Measurements from ENCODE around the gene ZNF737. TPM values are rescaled to one million over a fixed set of nuclear protein-coding genes. Genes with fewer than 3 reads are reported as not detected.
"Not testable (repeated sequence)": the region's sequence is repeated elsewhere in the genome, so short reads cannot be mapped to it uniquely, and the experiment has no call there.

The ZNF737 gene
- 10 to 100 TPM; 11.7 to 18.3 TPM for total RNA-seq

DNA sequence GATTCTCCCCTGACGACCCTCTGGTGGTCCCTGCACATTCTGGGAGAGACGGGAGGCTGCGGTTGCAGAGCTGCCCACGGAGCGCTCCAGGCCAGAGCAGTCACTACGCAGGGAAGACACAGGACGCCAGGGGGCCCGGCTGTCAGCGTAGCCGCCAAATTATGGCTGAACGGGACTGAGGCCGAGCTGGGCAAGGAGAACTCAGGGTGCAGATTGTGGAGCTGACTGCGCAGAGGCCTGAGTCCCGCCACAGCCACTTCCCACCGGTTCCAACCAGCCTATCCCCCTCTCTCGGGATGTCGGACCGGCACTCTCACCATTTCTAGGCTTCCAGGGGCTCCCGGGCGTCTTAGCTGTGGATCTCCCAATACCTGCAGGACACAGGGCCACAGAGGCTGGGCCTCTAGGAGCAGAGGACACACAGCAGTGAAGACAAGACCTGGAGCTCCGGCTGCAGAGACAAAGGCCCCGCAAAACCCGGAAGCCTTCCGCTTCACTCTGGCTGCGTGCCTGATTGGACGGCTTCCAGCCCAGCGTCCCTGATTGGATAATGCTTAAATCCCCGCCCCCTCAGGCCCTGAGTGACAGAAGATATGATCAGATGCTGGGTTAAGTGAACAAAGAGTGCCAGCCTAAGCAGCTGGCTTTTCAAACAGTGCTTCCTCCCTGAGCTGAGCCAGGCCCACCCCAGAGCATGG, at the start of gene ZNF737:
ZNF737 (minus strand) TSS at position 461 of the 698 bp plus-strand sequence; CDS start at position 320, 141 bp downstream.
- peaks cover 50% of the 10 kb centered on the region for H3K36me3 Mint-ChIP-seq
- ATAC-seq (peak; percentile 99), DNase-seq (peak; percentile 96)
- CTCF ChIA-PET = interaction anchor here (0.9 to 1.3 kb wide), 3 partner anchors 142 to 434 kb away, joined by 3 to 4 read pairs (median 3); no protein-coding TSS in a partner anchor
- H3K27me3 Mint-ChIP-seq = no peaks in the 10 kb centered on the region
- peak within 1 kb of the TSS; percentile 91 for H3K4me3 Mint-ChIP-seq
- H3K9me3 Mint-ChIP-seq (ENCODE audit: low read depth) = peaks cover 32% of the 10 kb centered on the region
- H3K4me1 Mint-ChIP-seq = peaks cover 10% of the 10 kb centered on the region
- peak within 1 kb of the TSS; percentile 99 for H3K27ac Mint-ChIP-seq

DNA sequence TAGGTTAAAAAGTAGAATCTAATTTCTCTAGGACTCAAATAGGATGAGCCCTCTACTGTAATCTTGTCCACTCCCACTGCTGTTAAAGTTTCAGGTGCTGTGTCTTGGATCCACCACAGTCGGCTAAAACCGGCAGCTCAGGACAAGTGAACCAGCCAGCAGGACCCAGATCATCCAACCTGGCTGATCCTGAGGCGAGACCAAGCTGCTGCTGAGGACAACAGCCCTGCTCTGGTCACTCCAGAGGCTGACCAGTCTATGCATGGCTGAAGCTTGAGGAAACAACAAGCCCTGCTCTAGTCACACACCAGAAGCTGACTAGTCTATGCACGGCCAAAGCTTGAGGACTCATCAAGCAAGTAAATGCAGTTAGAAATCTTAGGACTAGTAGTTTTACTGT, 49.4 kb upstream of the ZNF737 start:
- H3K4me1 Mint-ChIP-seq, H3K27me3 Mint-ChIP-seq, H3K27ac Mint-ChIP-seq, ATAC-seq, CTCF ChIA-PET, DNase-seq, H3K4me3 Mint-ChIP-seq, H3K36me3 Mint-ChIP-seq: not testable (repeated sequence)
- peaks cover 30% of the 10 kb centered on the region for H3K9me3 Mint-ChIP-seq (ENCODE audit: low read depth)

DNA sequence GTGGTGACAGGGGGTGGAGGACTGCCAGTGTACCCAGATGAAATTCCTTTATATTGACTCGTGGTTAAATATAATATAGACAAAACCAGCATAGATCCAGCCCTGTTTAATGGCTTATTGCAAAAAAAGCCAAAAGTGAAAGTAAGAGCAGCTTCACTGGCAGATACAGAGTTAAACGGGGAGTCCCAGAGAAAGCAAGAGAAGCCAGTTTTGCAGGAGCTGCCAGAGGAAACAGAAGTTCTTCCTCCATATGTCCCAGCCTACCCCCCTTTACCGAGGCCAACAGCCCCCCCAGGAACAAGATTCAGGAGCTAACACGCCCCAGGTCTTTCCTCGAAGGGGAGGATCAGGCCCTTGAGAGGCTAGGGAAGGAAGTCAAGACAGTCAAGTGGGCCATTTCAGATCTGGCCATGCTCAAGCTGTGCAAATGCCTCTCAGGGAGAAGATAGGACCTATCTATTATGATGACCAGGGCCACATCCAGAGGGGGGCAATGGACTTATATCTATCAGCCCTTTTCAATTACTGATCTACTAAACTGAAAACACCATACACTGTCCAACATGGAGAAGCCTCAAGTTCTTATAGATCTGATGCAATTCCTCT, 47.2 kb upstream of the ZNF737 start:
- no peak for DNase-seq
- peaks cover 31% of the 10 kb centered on the region for H3K9me3 Mint-ChIP-seq (ENCODE audit: low read depth)
- no peak overlapping the region for H3K27ac Mint-ChIP-seq
- no peak for ATAC-seq
- no peaks in the 10 kb centered on the region for H3K36me3 Mint-ChIP-seq
- H3K4me3 Mint-ChIP-seq = no peak overlapping the region
- no peaks in the 10 kb centered on the region for H3K27me3 Mint-ChIP-seq
- CTCF ChIA-PET = no interaction called here
- H3K4me1 Mint-ChIP-seq = no peaks in the 10 kb centered on the region

DNA sequence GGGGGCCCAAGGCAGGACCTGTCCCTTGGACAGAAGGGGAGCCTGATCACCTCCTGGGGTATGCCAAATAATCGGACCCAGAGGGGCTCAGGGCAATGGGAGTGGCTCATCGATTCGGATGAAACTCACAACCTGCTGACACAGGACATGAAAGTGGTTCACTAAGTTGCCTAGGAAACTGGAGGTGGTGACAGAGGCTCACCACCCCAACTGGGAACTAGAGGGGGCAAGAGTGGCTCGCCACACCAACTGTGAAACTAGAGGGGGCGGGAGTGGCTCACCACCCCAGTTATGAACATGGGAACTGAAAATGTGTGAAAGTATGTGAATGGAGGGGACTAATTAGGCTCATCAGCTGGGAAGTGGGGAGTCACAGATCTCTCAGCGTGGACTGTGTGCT, 46.3 kb upstream of the ZNF737 start:
- CTCF ChIA-PET = no interaction called here
- no peak overlapping the region for H3K27ac Mint-ChIP-seq
- H3K36me3 Mint-ChIP-seq = no peaks in the 10 kb centered on the region
- DNase-seq (no peak), ATAC-seq (no peak)
- H3K27me3 Mint-ChIP-seq = no peaks in the 10 kb centered on the region
- peaks cover 31% of the 10 kb centered on the region for H3K9me3 Mint-ChIP-seq (ENCODE audit: low read depth)
- no peaks in the 10 kb centered on the region for H3K4me1 Mint-ChIP-seq
- H3K4me3 Mint-ChIP-seq = no peak overlapping the region

DNA sequence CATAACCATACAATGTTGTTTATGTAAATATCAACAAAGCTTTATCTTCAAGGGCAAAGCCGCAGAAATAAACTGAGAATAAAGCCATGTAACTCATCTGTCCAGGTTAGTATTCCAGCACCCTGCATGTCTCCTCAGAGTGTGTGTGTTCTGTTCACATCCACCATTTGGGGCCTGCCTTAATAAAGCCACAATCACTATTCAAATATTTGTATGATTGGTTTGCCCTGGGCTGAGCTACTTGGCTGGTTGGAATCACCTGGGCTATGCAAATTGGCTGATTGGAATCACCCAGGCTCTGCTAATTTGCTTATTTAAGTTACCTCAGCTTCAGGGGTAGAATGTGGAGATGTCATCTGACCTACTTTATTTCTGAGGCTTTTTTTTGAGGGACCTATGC, 42.4 kb upstream of the ZNF737 start:
- Mint-ChIP-seq H3K36me3 (no peaks in the 10 kb centered on the region), H3K27me3 (no peaks in the 10 kb centered on the region), H3K4me1 (no peaks in the 10 kb centered on the region), H3K4me3 (no peak overlapping the region), H3K27ac (no peak overlapping the region), H3K9me3 (ENCODE audit: low read depth) (peaks cover 30% of the 10 kb centered on the region)
- ATAC-seq (no peak), DNase-seq (no peak)
- CTCF ChIA-PET = no interaction called here

DNA sequence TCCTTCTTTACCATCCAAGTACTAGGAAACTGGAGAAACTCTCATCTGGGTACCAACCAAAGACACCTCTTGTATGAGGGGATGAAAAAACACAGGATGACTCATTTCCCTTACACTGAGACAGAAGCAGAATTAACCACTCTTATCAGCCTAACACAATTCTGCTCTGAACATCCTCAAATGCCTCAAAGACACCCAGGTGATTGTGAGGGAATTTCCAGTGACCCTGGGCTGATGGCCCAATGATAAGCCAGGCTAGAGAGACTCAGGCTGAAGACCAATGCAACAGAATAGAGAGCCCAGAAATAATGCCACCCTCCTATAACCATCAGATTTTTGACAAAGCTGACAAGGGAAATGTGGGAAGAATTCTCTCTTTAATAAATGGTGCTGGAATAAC, 7.0 kb downstream of the ZNF737 start:
- ATAC-seq (no peak), DNase-seq (no peak)
- H3K36me3 Mint-ChIP-seq = peaks cover 85% of the 10 kb centered on the region
- no peaks in the 10 kb centered on the region for H3K27me3 Mint-ChIP-seq
- CTCF ChIA-PET = interaction anchor here (0.9 kb wide), 1 partner anchor 632 kb away, joined by 3 read pairs; no protein-coding TSS in a partner anchor
- no peak overlapping the region for H3K27ac Mint-ChIP-seq
- peaks cover 13% of the 10 kb centered on the region for H3K4me1 Mint-ChIP-seq
- H3K4me3 Mint-ChIP-seq = no peak overlapping the region
- peaks cover 29% of the 10 kb centered on the region for H3K9me3 Mint-ChIP-seq (ENCODE audit: low read depth)

DNA sequence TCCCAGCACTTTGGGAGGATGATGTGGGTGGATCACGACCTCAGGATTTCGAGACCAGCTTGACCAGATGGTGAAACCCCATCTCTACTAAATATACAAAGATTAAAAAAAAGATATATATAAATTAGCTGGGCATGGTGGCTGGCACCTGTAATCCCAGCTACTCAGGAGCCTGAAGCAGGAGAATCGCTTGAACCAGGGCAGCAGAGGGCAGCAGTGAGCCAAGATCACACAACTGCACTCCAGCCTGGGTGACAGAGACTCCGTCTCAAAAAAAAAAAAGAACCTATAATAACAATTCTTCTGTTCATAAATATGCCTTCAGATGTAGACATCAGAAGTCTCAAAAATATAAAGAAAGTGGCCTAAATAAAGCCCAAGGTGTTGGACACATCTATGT, 7.6 kb downstream of the ZNF737 start:
- Mint-ChIP-seq H3K36me3 (peaks cover 83% of the 10 kb centered on the region), H3K27ac (no peak overlapping the region), H3K27me3 (no peaks in the 10 kb centered on the region), H3K9me3 (ENCODE audit: low read depth) (peaks cover 29% of the 10 kb centered on the region), H3K4me3 (no peak overlapping the region), H3K4me1 (peaks cover 13% of the 10 kb centered on the region)
- ATAC-seq = no peak
- CTCF ChIA-PET = interaction anchor here (0.9 kb wide), 1 partner anchor 631 kb away, joined by 3 read pairs; no protein-coding TSS in a partner anchor
- no peak for DNase-seq

DNA sequence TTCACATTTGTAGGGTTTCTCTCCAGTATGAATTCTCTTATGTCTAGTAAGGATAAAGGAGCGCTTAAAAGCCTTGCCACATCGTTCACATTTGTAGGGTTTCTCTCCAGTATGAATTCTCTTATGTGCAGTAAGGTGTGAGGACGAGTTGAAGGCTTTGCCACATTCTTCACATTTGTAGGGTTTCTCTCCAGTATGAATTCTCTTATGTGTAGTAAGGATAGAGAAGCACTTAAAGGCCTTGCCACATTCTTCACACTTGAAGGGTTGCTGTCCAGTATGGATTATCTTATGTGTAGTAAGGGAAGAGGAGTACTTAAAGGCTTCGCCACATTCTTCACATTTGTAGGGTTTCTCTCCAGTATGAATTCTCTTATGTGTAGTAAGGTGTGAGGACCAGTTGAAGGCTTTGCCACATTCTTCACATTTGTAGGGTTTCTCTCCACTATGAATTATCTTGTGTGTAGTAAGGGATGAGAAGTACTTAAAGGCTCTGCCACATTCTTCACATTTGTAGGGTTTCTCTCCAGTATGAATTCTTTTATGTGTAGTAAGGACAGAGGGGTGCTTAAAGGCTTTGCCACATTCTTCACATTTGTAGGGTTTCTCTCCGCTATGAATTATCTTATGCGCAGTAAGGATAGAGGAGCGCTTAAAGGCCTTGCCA, 20.8 kb downstream of the ZNF737 start:
- H3K27me3 Mint-ChIP-seq, H3K4me1 Mint-ChIP-seq, ATAC-seq, H3K27ac Mint-ChIP-seq, DNase-seq, CTCF ChIA-PET, H3K4me3 Mint-ChIP-seq: not testable (repeated sequence)
- Mint-ChIP-seq H3K36me3 (peaks cover 66% of the 10 kb centered on the region), H3K9me3 (ENCODE audit: low read depth) (peaks cover 30% of the 10 kb centered on the region)

DNA sequence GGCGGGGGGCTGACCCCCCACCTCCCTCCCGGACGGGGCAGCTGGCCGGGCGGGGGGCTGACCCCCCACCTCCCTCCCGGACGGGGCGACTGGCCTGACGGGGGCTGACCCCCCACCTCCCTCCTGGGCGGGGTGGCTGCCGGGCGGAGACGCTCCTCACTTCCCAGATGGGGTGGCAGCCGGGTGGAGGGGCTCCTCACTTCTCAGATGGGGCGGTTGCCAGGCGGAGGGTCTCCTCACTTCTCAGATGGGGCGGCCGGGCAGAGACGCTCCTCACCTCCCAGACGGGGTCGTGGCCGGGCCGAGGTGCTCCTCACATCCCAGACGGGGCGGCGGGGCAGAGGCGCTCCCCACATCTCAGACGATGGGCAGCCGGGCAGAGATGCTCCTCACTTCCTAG, 35.3 kb downstream of the ZNF737 start:
- H3K27me3 Mint-ChIP-seq, DNase-seq, CTCF ChIA-PET, H3K27ac Mint-ChIP-seq, H3K4me3 Mint-ChIP-seq, ATAC-seq, H3K4me1 Mint-ChIP-seq: not testable (repeated sequence)
- Mint-ChIP-seq H3K9me3 (ENCODE audit: low read depth) (peaks cover 18% of the 10 kb centered on the region), H3K36me3 (peaks cover 15% of the 10 kb centered on the region)

DNA sequence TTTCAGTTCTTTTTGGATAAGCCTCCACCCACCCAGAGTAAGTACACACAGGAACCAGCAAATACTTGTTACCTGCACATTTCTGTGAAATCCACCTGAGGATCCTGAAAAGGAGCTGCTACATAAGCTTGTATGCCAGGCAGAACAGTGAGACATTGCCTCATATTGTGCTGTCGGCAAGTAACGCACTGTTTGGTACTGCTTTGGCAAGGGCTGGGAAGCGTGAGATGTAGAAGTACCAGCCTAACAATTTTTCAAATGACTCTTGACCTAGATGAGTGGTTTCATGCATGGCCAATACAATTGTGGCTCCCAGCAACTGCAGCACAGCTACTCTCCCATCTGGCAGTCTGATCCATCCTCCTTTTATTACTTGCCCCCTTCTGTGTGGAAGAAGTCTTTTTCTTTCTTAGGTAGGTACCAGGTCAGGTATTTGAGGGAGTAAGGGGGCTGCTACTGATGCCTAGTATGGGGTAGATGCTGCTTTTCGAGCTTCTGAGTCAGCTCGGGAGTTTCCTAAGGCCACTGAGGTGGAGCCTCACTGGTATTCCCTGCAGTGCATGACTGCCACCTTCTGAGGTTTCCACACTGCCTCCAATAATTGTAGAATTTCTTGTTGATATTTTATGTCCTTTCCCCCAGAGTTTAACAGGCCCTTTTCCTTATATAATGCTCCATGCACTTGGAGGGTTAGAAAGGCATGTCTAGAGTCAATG, 52.2 kb downstream of the ZNF737 start:
- Mint-ChIP-seq H3K9me3 (ENCODE audit: low read depth) (peaks cover 23% of the 10 kb centered on the region), H3K4me3 (no peak overlapping the region), H3K27ac (no peak overlapping the region), H3K4me1 (no peaks in the 10 kb centered on the region), H3K36me3 (no peaks in the 10 kb centered on the region), H3K27me3 (no peaks in the 10 kb centered on the region)
- ATAC-seq (no peak), DNase-seq (no peak)
- CTCF ChIA-PET = no interaction called here

DNA sequence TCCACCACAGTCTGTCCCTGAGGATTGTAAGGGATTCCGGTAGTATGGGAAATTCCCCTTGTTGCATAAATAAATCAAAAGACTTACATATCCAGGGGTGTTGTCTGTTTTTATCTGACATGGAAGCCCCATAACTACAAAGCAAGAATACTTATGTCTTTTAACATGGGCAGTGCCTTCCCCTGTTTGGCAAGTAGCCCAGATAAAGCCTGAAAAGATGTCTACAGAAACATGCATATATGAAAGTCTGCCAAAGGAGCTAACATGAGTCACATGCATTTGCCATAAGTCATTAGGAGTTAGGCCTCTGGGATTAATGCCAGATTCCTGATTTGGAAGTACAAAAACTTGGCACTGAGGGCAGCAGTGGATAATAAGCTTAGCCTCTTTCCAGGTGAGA, 62.1 kb downstream of the ZNF737 start:
- peaks cover 30% of the 10 kb centered on the region for H3K9me3 Mint-ChIP-seq (ENCODE audit: low read depth)
- no peaks in the 10 kb centered on the region for H3K36me3 Mint-ChIP-seq
- DNase-seq (no peak), ATAC-seq (no peak)
- CTCF ChIA-PET = no interaction called here
- H3K4me1 Mint-ChIP-seq = no peaks in the 10 kb centered on the region
- H3K27ac Mint-ChIP-seq = no peak overlapping the region
- H3K4me3 Mint-ChIP-seq = no peak overlapping the region
- H3K27me3 Mint-ChIP-seq = no peaks in the 10 kb centered on the region

All from activated CD8-positive, alpha-beta memory T cell treated with anti-CD3 and anti-CD28 coated beads, Interleukin-2, amount 10 ng/mL, durations not matched to agents 7 days and 5 days (primary cell).